HG03432 (cell line): Measurements from ENCODE around the gene SLC39A8.
"Not testable (repeated sequence)": the region's sequence is repeated elsewhere in the genome, so short reads cannot be mapped to it uniquely, and the experiment has no call there.

Experiments
- ATAC-seq: cut with Tn5 transposase; IDR thresholded peaks from one replicate; pipeline ENCODE4 v1.9.1; 2021; ENCODE audit warnings: mild to moderate bottlenecking, moderate library complexity; ENCODE audit not compliant: unreplicated experiment

SLC39A8 gene

GRCh38 chr4:102305666-102306065 is 39.6 kb downstream of the SLC39A8 start:
- ATAC-seq, result no peak

- no peak for ATAC-seq
These were observed 42.5 kb downstream of the SLC39A8 start for GRCh38 chr4:102302762-102303161.

- peak; percentile 51 for ATAC-seq
These were observed 44.1 kb downstream of the SLC39A8 start for GRCh38 chr4:102301167-102301566.

- peak; percentile 93 for ATAC-seq
These were observed 45.8 kb downstream of the SLC39A8 start for GRCh38 chr4:102299354-102300107.

GRCh38 chr4:102298716-102299115 is 46.6 kb downstream of the SLC39A8 start:
- no peak for ATAC-seq

GRCh38 chr4:102295153-102295862 is 50.0 kb downstream of the SLC39A8 start:
- ATAC-seq, result no peak

GRCh38 chr4:102288497-102288896 is 56.8 kb downstream of the SLC39A8 start:
- ATAC-seq, result no peak

GRCh38 chr4:102285831-102286230 is 59.5 kb downstream of the SLC39A8 start:
- no peak for ATAC-seq

- no peak for ATAC-seq
These were observed 64.0 kb downstream of the SLC39A8 start for GRCh38 chr4:102281171-102281839.

- ATAC-seq, result not testable (repeated sequence)
These were observed 72.0 kb downstream of the SLC39A8 start for GRCh38 chr4:102273317-102273716.

GRCh38 chr4:102272318-102272717 is 73.0 kb downstream of the SLC39A8 start:
- no peak for ATAC-seq

- ATAC-seq, result no peak
These were observed 76.9 kb downstream of the SLC39A8 start for GRCh38 chr4:102268355-102268754.

GRCh38 chr4:102263024-102263787 is 82.1 kb downstream of the SLC39A8 start:
- ATAC-seq, result peak; percentile 95

- no peak for ATAC-seq
These were observed 85.6 kb downstream of the SLC39A8 start for GRCh38 chr4:102259702-102260101.

GRCh38 chr4:102259081-102259480 is 86.2 kb downstream of the SLC39A8 start:
- no peak for ATAC-seq

GRCh38 chr4:102256321-102256720 is 89.0 kb downstream of the SLC39A8 start:
- no peak for ATAC-seq

- ATAC-seq, result no peak
These were observed 91.4 kb downstream of the SLC39A8 start for GRCh38 chr4:102253860-102254259.

- no peak for ATAC-seq
These were observed 93.1 kb downstream of the SLC39A8 start for GRCh38 chr4:102252171-102252570.

GRCh38 chr4:102250341-102250740 is 94.9 kb downstream of the SLC39A8 start:
- no peak for ATAC-seq

- ATAC-seq, result no peak
These were observed 98.2 kb downstream of the SLC39A8 start for GRCh38 chr4:102247041-102247440.

GRCh38 chr4:102246416-102246815 is 98.9 kb downstream of the SLC39A8 start:
- no peak for ATAC-seq
